Stimulated activated CD8-positive, alpha-beta memory T cell treated with anti-CD3 and anti-CD28 coated beads, Interleukin-15, amount 100 ng/mL, for 4 hours (primary cell): Measurements from ENCODE around the gene RFTN1.
"Not testable (repeated sequence)": the region's sequence is repeated elsewhere in the genome, so short reads cannot be mapped to it uniquely, and the experiment has no call there.

Experiments
- DNase-seq, 2 donors: peaks; one replicate each; pipeline ENCODE4 v3.0.0-alpha.2; 2020; ENCODE audit warnings: low read depth in 2 of 2

Gene RFTN1

GRCh38 chr3:16329036-16329825 lies 184.3 kb downstream of the RFTN1 start:
- no peak for DNase-seq

GRCh38 chr3:16328124-16328523 lies 185.4 kb downstream of the RFTN1 start:
- no peak for DNase-seq

GRCh38 chr3:16326724-16327349 lies 186.7 kb downstream of the RFTN1 start:
- no peak for DNase-seq

GRCh38 chr3:16325850-16326249 lies 187.6 kb downstream of the RFTN1 start:
- DNase-seq, result no peak

GRCh38 chr3:16323737-16324136 lies 189.8 kb downstream of the RFTN1 start:
- DNase-seq, result no peak

- no peak for DNase-seq
These were observed 191.3 kb downstream of the RFTN1 start for GRCh38 chr3:16322189-16322588.

GRCh38 chr3:16320711-16321110 lies 192.8 kb downstream of the RFTN1 start:
- no peak for DNase-seq

- no peak for DNase-seq
These were observed 193.8 kb downstream of the RFTN1 start for GRCh38 chr3:16319723-16320122.

GRCh38 chr3:16319307-16319706 lies 194.2 kb downstream of the RFTN1 start:
- peak; percentile 50 to 77 for DNase-seq

GRCh38 chr3:16318176-16318575 lies 195.3 kb downstream of the RFTN1 start:
- no peak for DNase-seq

- no peak for DNase-seq
These were observed 195.9 kb downstream of the RFTN1 start for GRCh38 chr3:16317561-16317945.

- DNase-seq, result no peak
These were observed 196.5 kb downstream of the RFTN1 start for GRCh38 chr3:16316847-16317560.

GRCh38 chr3:16316396-16316795 lies 197.1 kb downstream of the RFTN1 start:
- no peak for DNase-seq

GRCh38 chr3:16315623-16316022 lies 197.9 kb downstream of the RFTN1 start:
- no peak for DNase-seq

GRCh38 chr3:16313886-16314645 lies 199.4 kb downstream of the RFTN1 start:
- DNase-seq, result no peak

GRCh38 chr3:16311960-16312451 lies 201.5 kb downstream of the RFTN1 start:
- DNase-seq, result no peak

- DNase-seq, result not testable (repeated sequence)
These were observed 203.0 kb downstream of the RFTN1 start for GRCh38 chr3:16310486-16310885.

- DNase-seq, result peak in 1 of 2 donors; percentile 53
These were observed 203.9 kb downstream of the RFTN1 start for GRCh38 chr3:16309558-16309957.

GRCh38 chr3:16308727-16309126 lies 204.8 kb downstream of the RFTN1 start:
- no peak for DNase-seq

- DNase-seq, result no peak
These were observed 205.5 kb downstream of the RFTN1 start for GRCh38 chr3:16307832-16308531.

GRCh38 chr3:16305111-16305541 lies 208.4 kb downstream of the RFTN1 start:
- peak in 1 of 2 donors; percentile 33 for DNase-seq
